ENCODE data around the gene DISC1.
A peak's percentile ranks its signal among the peaks of the same experiment; 100 is the strongest.
"Not testable (repeated sequence)": the region's sequence is repeated elsewhere in the genome, so short reads cannot be mapped to it uniquely, and the experiment has no call there.

DISC1 gene

DNA sequence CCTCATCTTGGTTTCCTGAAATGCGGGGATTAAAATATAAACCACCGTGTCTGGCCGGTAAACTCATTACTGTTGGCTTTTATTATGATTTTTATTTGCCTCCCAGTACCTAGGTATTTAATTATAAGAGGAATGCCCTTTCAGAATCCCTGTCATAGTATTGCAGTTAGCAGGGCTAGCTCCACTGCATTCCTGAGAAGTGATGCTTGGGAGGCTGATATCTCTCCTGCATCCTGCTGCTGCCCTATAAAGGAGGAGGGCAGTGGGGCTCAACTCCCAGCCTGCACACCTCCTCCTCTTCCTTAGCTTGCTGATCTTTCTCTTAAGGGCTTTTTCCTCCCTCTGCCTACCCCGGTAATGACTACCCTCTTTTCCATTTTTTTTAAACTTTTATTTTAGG lies 19.9 kb upstream of the DISC1 start:
- DNase-seq = no peak

DNA sequence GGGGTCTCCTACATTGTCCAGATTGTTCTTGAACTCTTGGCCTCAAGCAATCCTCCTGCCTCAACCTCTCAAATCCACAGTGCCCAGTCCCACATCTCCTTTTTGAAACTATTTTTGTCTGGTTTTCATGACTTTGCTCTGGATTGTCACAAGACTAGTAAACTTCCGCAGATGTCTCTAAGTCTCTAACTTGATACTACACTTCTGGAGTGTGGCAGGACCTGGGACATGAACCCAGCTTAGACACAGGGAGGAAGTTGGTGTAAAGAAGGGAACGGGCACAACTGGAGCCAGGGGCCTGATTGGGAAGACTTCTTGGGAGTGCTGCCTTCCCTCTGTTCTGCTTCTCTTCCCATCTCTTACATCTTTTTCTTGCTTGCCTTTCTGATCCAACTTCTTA lies 16.2 kb upstream of the DISC1 start:
- DNase-seq = no peak

DNA sequence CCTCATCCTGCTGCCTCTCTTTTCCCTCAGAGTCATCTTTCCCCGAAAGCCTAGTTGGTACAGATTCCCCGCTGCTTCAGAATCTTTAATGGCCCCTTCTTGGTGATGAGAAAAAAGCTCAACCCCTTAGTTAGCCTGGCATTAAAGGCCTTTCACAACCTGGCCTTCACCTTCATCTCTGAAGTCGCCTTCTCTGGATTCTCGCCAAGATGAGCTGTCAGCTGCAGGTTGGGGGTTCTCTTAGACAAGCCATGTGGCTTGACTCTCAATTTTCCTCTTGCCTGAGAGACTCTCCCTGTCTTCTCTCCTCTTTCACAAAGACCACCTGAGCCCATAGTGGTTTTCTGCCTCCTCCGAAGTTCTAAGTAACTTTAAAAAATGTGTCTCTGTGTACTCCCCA lies 15.5 kb upstream of the DISC1 start:
- no peak for DNase-seq

DNA sequence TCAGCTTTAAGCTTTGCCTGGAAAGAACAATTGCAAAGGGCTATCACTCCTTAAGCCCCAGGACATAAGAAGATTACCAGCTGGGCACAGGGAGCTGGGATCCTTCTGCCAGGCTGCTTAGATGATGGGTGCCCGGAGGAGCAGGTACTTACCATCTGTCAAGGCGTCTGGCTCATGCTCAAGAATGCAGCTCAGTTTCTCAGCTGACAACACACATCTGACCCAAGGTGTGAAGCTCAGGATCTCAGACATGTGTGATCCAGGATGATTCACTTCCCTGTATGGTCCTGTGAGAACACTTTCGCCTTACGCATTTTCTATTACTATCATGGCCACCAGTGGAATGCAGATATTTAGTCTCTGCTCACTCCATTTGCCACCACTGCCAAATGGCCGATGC lies 14.7 kb upstream of the DISC1 start:
- DNase-seq = no peak

DNA sequence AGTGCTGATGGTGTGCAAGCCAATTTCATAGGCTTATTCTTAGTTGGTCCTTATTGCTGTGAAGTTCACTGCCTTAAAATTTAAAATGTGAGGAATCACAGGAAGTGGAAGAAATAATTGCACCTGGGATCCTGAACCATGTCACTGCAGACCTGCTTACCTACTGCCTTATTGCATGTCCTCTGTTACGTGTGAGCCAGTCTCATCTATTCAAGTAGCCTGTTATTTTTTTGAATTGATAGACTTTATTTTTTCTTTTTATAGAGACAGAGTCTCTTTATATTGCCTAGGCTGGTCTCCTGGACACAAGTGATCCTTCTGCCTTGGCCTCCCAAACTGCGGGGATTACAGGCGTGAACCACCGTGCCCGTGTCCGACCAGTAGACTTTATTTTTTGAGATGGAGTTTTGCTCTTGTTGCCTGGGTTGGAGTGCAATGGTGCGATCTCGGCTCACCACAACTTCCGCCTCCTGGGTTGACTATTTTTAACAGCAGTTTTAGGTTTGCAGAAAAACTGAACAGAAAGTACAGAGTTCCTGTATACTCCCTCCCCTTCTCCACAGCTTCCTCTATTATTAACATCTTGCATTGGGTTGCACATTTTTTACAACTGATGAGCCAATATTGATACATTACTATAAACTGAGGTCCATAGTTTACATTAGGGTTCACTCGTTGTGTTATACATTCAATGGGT lies 14.0 kb upstream of the DISC1 start:
- DNase-seq = peak; percentile 86

DNA sequence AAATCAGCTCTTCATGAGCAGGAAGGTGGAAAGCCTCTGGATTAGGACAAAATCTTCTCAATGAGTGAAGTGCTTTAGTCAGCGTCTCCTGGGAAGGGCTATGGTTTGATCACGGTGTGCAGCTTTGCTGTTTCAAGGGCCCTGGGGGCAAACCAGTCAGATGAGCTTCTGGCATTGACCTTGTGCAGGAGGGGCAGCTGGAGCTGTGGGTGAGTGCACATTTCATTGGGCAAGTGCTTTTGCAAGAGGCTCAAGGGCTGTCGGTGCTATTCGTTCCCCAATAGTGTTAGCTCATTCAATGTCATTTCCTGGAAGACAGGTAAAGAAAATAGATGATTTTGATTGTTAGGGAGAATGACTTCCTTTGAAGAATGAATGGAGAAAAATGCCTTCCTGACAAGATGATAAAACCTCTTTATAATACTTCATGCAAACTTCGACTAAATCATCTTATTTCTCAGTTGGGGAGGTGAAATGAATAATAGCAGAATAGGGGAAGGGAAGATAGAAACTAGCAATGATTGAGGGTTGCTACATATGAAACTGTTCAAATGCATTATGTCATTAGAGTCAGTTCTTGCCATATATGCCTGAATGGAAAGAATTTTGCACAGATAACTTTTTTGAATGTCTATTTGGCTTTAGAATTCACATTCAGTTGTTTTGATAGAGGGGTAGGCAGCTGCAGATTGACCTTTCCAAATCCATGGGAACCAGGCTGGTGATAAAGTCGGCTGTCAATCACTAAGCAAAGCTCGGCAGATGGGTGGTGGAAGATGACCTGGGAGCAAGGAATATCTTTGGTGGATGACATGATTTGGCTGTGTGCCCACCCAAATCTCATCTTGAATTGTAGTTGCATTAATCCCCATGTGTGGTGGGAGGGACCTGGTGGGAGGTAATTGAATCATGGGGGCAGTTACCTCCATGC lies 12.9 kb upstream of the DISC1 start:
- DNase-seq = peak; percentile 64

DNA sequence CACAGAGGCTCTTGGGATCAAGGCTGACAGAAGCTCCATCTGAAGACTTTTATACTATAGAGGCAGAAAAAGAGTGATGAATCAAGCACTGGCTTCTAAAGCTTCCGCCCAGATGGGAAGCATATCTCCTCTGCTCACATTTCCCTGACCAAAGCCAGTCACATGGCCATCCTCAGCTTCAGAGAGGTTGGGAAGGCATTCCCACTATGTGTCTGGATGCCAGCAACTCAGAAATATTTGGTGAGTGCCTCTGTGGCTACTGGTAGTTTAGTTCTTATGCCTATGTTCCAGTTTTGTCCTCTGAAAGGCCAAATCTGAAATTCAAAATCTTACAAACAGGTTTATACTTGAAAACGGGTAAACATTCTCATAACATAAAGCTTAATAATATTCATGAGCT lies 9.9 kb upstream of the DISC1 start:
- DNase-seq = no peak

DNA sequence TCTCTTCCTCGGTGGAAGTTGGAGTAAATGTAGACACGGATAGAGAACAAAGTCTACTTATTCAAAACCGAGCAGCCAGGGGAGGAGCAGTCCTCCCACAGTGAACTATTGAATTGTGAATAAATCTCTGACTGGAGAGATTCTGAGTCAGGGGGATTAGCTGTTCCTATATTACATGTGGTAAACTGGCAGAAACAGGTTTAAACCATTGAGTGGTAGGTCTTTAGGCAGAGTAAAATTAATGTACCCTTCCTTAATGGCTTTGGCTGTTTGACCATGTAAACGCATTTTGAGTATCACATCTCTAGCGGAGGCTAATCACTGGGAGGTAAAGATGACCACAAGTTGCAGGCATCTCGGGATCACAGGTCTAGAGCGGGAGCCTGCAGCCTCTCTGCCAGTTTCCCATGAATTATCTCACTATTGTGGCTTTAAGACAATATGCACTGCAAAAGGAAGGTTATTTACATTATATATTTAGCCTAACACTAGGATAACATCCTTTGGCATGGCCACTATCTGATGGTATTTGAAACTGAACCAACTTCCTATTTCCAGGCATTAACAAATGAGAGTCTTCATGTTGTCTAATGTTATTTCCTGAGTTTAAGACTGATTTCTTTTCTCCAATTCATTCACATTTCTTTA lies 7.9 kb upstream of the DISC1 start:
- no peak for DNase-seq

DNA sequence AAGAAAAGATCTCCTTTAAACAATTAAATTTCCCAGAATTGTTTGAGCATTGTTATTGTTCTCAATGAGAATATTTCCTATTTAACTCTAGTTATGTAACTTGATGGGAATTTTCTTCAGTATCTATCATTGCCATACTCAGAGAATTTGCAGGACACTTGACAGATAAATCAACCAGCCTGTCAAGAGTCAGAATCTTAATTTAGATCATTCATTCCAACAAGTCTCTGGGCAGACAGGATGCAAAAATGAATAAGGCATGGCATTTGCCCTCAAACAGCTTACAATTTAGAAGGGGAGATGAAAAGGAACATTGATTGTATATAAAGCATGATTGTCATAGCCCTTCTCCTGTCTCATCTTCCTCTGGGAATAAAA lies 7.3 kb upstream of the DISC1 start:
- no peak for DNase-seq

DNA sequence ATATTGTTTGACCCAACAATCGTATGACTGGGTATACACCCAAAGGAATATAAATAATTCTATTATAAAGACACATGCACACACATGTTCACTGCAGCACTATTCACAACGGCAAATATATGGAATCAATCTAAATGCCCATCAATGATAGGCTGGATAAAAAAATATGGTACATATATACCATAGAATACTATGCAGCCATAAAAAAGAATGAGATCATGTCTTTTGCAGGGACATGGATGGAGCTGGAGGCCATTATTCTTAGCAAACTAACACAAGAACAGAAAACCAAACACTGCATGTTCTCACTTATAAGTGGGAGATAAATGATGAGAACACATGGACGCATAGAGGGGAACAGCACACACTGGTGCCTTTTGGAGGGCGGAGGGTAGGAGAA lies 1.5 kb upstream of the DISC1 start:
- not testable (repeated sequence) for DNase-seq

DNA sequence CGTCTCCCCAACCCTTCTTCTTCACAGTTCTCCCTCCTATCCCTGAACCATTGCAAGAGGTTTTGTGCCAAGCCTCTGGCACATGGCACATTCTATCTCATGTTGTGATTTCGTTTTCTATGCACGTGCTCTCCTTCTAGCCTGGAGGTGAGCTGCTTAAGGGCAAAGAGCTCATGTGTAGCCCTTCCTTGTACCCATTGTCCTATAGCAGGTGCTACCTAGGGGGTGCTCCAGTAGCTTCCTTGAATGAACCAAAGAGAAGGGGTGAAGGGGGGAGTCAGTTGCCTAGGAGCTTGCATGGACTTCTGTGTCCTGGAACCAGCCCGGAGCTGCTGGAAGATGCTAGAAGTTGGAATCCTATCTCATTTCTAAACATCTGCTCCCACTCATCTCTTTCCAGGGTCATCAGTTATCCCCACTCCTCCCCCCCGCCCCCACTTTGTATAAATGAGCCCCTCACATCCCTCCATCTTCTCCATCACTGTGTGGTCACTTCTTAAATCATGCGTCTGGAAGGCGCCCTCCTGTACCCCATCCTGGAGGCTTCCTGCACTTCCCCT lies 535 bp upstream of the DISC1 start:
- no peak for DNase-seq

DNA sequence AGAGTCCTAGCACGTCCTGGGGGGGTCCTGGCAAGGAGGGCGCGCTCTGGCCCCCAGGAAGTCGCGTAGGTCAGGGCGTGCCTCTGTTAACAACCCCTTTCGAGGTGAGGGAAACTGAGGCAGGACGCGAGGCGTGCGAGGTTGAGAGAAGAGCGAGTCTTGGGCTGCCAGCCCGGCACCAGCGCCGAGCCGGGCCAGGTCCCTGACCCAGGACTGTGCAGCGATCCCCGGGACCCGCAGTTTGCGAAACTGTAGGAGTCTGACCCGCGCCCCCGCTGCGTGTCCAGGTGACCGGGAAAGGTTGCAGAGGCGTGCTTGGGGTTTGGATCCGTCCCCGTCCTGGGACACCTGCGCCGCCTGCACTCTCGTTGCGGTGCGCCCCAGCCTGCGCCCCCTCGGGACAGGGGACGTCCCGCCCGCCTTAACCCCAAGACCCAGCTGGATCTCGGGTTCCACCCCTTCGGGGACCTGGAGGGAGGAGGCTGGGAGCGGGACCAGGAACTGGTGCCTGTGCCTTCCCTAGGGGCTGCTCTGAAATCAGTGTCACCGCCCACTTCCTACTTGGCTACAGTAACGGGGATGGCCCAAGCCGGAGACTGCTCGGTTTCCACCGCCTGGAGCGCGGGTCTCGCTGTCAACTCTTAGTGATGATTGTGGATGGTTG lies 493 bp downstream of the DISC1 start:
- peak; percentile 78 for DNase-seq

DNA sequence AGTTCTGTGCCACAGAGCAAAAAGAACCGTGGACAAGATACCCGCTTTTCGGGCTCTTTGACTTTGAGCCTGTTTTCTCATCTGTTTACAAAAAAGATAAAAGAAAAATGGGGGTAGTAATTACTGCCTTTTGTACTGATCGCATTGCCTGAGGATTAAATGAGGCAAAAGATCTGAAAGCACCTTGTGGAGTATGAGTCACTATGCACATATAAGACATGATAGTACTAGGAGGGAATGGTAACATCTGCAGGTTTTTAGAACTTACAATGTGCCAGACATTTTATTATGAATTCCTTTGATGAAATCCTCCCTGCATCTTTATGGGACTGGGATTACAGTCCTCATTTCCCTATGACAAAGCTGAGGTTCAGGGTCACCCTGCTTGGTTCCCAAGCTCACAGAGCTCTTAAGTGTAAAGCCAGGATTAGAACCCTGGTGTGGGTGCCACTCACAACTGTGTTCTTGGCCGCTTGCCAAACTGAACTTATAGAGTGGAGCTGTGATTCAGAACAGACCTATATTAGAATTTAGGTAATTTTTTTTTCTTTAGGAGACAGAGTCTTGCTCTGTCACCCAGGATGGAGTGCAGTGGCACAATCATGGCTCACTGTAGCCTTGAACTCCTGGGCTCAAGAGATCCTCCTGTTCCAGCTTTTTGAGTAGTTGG lies 1.8 kb downstream of the DISC1 start:
- no peak for DNase-seq

DNA sequence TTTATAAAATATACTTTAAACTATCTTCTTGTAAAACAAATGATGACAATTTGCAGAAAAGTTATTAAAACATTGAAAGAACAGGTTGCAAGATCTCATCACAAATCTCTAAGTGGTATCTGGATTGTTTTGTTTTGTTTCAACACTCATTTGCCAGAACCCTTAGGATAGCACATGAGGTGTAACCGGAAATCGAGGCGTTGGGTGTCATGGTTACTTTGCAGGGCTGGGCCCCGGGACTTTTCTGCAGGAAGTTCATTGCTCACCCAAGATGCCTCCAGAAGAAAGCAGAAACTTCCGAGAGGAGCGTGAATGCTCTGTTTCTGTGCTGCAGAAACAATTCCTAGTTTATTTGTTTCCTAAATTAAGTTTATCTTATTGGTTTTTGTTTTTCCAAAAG lies 2.5 kb downstream of the DISC1 start:
- DNase-seq = peak; percentile 74

DNA sequence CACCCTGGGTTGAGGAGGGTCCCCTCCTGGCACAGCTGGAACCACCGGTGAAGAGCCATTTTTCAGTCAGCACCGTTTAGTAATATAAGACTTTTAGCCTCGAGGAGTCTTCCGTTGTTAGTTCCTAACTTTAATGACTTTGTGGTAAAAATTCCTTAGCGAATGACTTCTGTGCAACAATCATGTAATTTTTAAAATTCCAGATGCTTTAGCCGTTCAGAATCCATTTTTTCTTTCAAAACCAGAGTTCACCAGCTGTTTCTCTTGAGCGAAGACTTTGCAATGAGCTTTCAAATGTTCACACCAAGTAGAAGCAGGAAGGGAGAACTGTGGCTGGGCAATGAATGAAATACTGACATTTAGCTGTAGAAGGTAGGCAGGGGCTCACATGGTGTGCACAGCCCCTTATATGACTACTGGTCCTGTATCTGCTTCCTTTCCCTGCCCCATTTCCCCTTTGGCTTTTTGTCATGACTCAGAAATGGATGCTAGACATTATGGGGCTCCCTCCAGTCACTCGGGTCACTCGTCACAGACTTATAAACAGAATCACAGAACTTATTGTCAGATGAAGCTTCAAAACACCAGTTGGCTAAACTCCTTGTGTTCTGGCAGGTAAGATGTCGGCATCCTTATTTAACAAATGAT lies 4.1 kb downstream of the DISC1 start:
- DNase-seq = no peak

DNA sequence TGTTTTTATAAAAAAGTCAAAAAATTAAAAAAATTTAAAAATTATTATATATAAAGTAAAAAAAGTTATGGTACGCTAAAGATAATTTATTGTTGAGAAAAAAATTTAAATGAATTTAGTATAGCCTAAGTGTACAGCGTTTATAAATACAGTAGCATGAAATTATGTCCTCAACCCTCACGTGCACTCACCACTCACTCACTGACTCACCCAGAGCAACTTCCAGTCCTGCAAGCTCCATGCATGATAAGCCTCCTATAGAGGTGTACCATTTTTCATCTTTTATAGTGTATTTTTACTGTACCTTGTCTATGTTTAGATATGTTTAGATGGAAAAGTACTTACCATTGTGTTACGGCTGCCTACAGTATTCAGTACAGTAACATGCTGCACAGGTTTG lies 5.1 kb downstream of the DISC1 start:
- DNase-seq = no peak

DNA sequence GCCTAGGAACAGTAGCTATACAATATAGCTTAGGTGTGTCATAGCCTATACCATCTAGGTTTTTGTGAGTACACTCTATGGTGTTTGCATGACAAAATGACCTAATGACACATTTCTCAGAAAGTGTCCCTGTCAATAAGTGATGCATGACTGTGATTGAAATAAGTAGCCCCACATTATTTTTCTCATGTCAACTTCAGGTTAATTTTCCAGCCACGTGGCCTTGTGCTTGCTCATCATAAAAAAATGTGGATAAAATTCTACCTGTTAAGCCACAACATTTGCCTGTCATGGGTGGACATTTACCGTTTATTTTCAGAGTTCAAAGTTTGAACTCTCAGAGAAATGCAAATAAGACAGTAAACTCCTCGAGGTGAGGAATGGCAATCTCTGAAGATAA lies 5.5 kb downstream of the DISC1 start:
- no peak for DNase-seq

DNA sequence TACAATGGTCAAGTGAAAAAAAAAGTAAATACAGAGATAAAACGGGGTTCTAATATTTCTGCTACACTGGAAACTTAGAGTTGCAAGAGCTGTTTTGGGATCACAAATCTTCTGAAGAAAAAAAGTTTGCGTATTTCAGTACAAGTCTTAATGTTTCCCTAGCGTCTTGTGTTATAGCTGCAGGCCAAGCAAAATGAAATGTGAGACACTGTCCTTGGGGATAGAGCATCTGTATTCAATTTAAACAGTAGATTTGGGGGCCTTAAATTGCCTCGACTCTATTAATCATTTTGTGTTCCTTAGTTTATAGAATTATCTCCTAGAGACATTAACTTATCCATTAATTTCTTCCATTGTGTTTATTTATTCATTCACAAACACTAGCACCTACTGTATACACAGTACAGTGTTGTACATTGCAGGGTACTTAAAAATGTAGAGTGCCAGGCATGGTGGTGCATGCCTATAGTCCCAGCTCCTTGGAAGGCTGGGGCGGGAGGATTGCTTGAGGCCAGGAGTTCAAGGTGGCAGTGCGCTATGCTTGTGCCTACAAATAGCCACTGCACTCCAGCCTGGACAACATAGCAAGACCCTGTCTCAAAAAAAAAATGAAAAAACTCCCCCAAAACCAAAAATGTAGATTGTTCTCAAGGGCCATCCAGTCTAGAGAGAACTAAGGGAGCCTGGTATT lies 7.9 kb downstream of the DISC1 start:
- no peak for DNase-seq

DNA sequence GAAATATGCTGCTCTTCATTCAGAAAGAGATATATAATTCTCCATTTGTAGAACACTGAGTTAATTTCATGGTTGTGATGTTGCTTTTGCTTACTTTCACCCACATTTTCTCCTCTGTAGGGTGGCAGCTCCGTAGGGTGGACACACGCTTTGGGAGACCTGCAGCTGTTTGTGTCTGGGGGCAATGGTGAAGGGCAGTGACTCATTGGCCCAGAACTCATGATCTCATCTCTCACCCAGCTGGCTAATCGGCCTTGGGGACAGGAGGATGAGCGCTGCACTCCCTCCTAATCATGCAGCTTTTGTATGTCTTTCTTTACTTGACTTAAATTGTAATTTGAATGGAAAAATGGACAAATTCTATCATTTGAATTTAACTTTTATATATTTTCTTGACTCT lies 9.6 kb downstream of the DISC1 start:
- DNase-seq = no peak

DNA sequence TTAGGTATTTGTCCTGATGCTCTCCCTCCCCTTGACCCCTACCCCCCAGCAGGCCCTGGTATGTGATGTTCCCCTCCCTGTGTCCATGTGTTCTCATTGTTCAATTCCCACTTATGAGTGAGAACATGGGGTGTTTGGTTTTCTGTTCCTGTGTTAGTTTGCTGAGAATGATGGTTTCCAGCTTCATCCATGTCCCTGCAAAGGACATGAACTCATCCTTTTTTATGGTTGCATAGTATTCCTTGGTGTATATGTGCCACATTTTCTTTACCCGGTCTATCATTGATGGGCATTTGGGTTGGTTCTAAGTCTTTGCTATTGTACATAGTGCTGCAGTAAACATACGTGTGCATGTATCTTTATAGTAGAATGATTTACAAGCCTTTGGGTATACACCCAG lies 10.3 kb downstream of the DISC1 start:
- DNase-seq = not testable (repeated sequence)

DNA sequence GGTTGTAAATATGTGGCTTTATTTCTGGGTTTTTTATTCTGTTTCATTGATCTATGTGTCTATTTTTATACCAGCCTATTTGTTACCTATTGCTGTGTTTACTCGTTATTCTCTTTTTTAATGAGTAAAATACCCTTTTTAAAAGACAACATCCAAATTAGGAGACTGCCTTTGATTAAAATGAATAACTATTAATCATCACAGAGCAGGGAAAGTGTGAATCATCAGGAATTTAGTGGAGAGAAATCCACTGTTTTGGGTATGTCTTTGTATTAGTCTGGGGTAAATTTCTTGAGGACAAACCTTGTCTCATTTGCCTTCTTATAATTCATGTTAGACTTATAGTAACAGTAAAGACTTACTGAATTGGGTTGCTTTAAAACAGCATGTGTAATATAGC lies 12.1 kb downstream of the DISC1 start:
- no peak for DNase-seq

All from suppressor macrophage treated with lipopolysaccharide for 4 hours (primary cell).